ENCODE results near the gene TIMM44. TPM values are rescaled to one million over a fixed set of nuclear protein-coding genes. Genes with fewer than 3 reads are reported as not detected.
A peak's percentile ranks its signal among the peaks of the same experiment; 100 is the strongest.

Gene TIMM44
- total RNA-seq, 1 experiment from 2014 or later: 72.8 TPM

- Histone ChIP-seq H4K20me1 (ENCODE audit: insufficient read depth) (peaks cover 39% of the 10 kb centered on the region), H3K79me2 (ENCODE audit: low read depth) (peaks cover 63% of the 10 kb centered on the region), H2AFZ (peak overlapping the region; percentile 79), H3F3A (ENCODE audit: insufficient read depth, low read depth) (peaks cover 19% of the 10 kb centered on the region; the same call in 1 of the 2 replicates), H3K27ac (peak overlapping the region; percentile 17; the same call in 1 of the 2 replicates), H3K9me2 (ENCODE audit: insufficient read depth) (no peaks in the 10 kb centered on the region), H3K27me3 (ENCODE audit: insufficient read depth, low read depth) (no peaks in the 10 kb centered on the region), H3K9me3 (ENCODE audit: insufficient read depth, low read depth) (no peaks in the 10 kb centered on the region), H3K4me2 (peak overlapping the region; percentile 99), H3K4me1 (replicated peaks; ENCODE audit: insufficient read depth) (peaks cover 16% of the 10 kb centered on the region; the same call in 1 of the 2 replicates), H3K36me3 (ENCODE audit: low read depth) (no peaks in the 10 kb centered on the region), H3K4me3 (peak overlapping the region; percentile 74)
- BruUV-seq (replicated peaks): TSS peak; percentile 50
- CTCF ChIA-PET: interaction anchor here (0.6 to 2.2 kb wide), 3 partner anchors 17 to 51 kb away, joined by 3 to 10 read pairs (median 7); no protein-coding TSS in a partner anchor
- no peak for DNase-seq
- TF ChIP-seq EZH2 (IDR thresholded peaks at IDR 0.05; ENCODE audit: low read depth) (no peak), CTCF (conservative IDR thresholded peaks at IDR 0.05) (no peak)
- POLR2A ChIA-PET (ENCODE audit: unreplicated experiment): interaction anchor here (0.6 to 1.1 kb wide), 5 partner anchors 15 to 41 kb away, joined by 3 to 34 read pairs (median 4); partner anchors contain the start of genes PRR36 and SNAPC2
- intact Hi-C loops (cut with micrococcal nuclease; ENCODE audit: unreplicated experiment): loop anchor here (5.0 kb wide), 1 partner anchor 52 kb away; no protein-coding TSS in a partner anchor
These were observed 39.1 kb downstream of the TIMM44 start for GRCh38 chr19:7904074-7905020.

- CTCF ChIA-PET: interaction anchor here (0.6 to 2.2 kb wide), 3 partner anchors 18 to 50 kb away, joined by 3 to 10 read pairs (median 7); no protein-coding TSS in a partner anchor
- peak; percentile 97 to 100 for DNase-seq
- Histone ChIP-seq H3K79me2 (ENCODE audit: low read depth) (peaks cover 63% of the 10 kb centered on the region), H3K4me3 (peak within 1 kb of the TSS; percentile 86), H3K9me2 (ENCODE audit: insufficient read depth) (no peaks in the 10 kb centered on the region), H3K27ac (peak within 1 kb of the TSS; percentile 68), H3F3A (ENCODE audit: insufficient read depth, low read depth) (peaks cover 19% of the 10 kb centered on the region), H4K20me1 (ENCODE audit: insufficient read depth) (peaks cover 31% of the 10 kb centered on the region), H3K4me1 (replicated peaks; ENCODE audit: insufficient read depth) (peaks cover 16% of the 10 kb centered on the region; the same call in 1 of the 2 replicates), H3K27me3 (ENCODE audit: insufficient read depth, low read depth) (no peaks in the 10 kb centered on the region), H2AFZ (peak within 1 kb of the TSS; percentile 84), H3K9me3 (ENCODE audit: insufficient read depth, low read depth) (no peaks in the 10 kb centered on the region), H3K36me3 (ENCODE audit: low read depth) (0 out of 2 replicates have a peak, but pooled peaks cover 4% of the 10 kb centered on the region), H3K4me2 (peak within 1 kb of the TSS; percentile 99)
- TF ChIP-seq EZH2 (IDR thresholded peaks at IDR 0.05; ENCODE audit: low read depth) (no peak), CTCF (conservative IDR thresholded peaks at IDR 0.05) (peak; percentile 51; the same call in 1 of the 2 replicates)
- intact Hi-C loops (cut with micrococcal nuclease; ENCODE audit: unreplicated experiment): loop anchor here (1.0 to 5.0 kb wide), 3 partner anchors 8 to 51 kb away; no protein-coding TSS in a partner anchor
- POLR2A ChIA-PET (ENCODE audit: unreplicated experiment): interaction anchor here (0.5 to 1.1 kb wide), 9 partner anchors 16 to 548 kb away, joined by 3 to 34 read pairs (median 4); partner anchors contain the start of genes PRR36 and SNAPC2
- no TSS peak for BruUV-seq (replicated peaks)
These were observed 40.0 kb downstream of the TIMM44 start, which contains the start of gene MAP2K7 for GRCh38 chr19:7903244-7904073. Gene MAP2K7 (plus strand): TSS chr19:7903877. CDS start chr19:7903945, 68 bp downstream.
